ENCODE measurements around the gene LHFPL5.
A peak's percentile ranks its signal among the peaks of the same experiment; 100 is the strongest.

The LHFPL5 gene

GRCh38 chr6:35788423-35788982, 16.6 kb upstream of the LHFPL5 start:
- intact Hi-C loops (cut with DNase I) = no loop called here
- no peak for DNase-seq

- DNase-seq = peak in 1 of 10 donors; percentile 42
- intact Hi-C loops (cut with DNase I) = no loop called here
These were observed 14.5 kb upstream of the LHFPL5 start for GRCh38 chr6:35790683-35791082.

- DNase-seq = peak in 1 of 10 donors; percentile 81
- intact Hi-C loops (cut with DNase I) = no loop called here
These were observed 10.4 kb upstream of the LHFPL5 start for GRCh38 chr6:35794536-35795452.

GRCh38 chr6:35795453-35796071, 9.6 kb upstream of the LHFPL5 start:
- peak in 1 of 10 donors; percentile 66 for DNase-seq
- intact Hi-C loops (cut with DNase I) = no loop called here

- intact Hi-C loops (cut with DNase I) = no loop called here
These were observed 8.9 kb upstream of the LHFPL5 start for GRCh38 chr6:35796236-35796635.

GRCh38 chr6:35797837-35798526, 7.2 kb upstream of the LHFPL5 start:
- intact Hi-C loops (cut with DNase I) = loop anchor here (1.0 kb wide), 1 partner anchor 11 kb away; no protein-coding TSS in a partner anchor
- peak in 1 of 10 donors; percentile 72 for DNase-seq

More at GRCh38 chr6:35796236-35796635, 8.9 kb upstream of the LHFPL5 start:
- DNase-seq = peak in 1 of 10 donors; percentile 45

- DNase-seq = no peak
- intact Hi-C loops (cut with DNase I) = loop anchor here (1.0 kb wide), 1 partner anchor 11 kb away; no protein-coding TSS in a partner anchor
These were observed 6.4 kb upstream of the LHFPL5 start for GRCh38 chr6:35798706-35799105.

GRCh38 chr6:35801148-35801547, 4.0 kb upstream of the LHFPL5 start:
- DNase-seq = no peak
- intact Hi-C loops (cut with DNase I) = no loop called here

- DNase-seq = peak in 2 of 10 donors; percentile 25 to 82
- intact Hi-C loops (cut with DNase I) = no loop called here
These were observed 3.5 kb downstream of the LHFPL5 start for GRCh38 chr6:35808688-35809087.

GRCh38 chr6:35809809-35810208, 4.7 kb downstream of the LHFPL5 start:
- no peak for DNase-seq
- intact Hi-C loops (cut with DNase I) = no loop called here

- DNase-seq = peak in 2 of 10 donors; percentile 9 to 70
- intact Hi-C loops (cut with DNase I) = no loop called here
These were observed 6.0 kb downstream of the LHFPL5 start for GRCh38 chr6:35810971-35811698.

- DNase-seq = peak in 1 of 10 donors; percentile 41
- intact Hi-C loops (cut with DNase I) = no loop called here
These were observed 6.5 kb downstream of the LHFPL5 start for GRCh38 chr6:35811699-35811995.

- DNase-seq = no peak
- intact Hi-C loops (cut with DNase I) = no loop called here
These were observed 12.4 kb downstream of the LHFPL5 start for GRCh38 chr6:35817515-35817914.

GRCh38 chr6:35823601-35824000, 18.4 kb downstream of the LHFPL5 start:
- DNase-seq = no peak
- intact Hi-C loops (cut with DNase I) = no loop called here

GRCh38 chr6:35824552-35825192, 19.5 kb downstream of the LHFPL5 start:
- no peak for DNase-seq
- intact Hi-C loops (cut with DNase I) = no loop called here

- intact Hi-C loops (cut with DNase I) = no loop called here
- no peak for DNase-seq
These were observed 24.2 kb downstream of the LHFPL5 start for GRCh38 chr6:35829306-35829705.

GRCh38 chr6:35831257-35832007, 26.3 kb downstream of the LHFPL5 start:
- DNase-seq = no peak
- intact Hi-C loops (cut with DNase I) = no loop called here

- DNase-seq = peak in 1 of 10 donors; percentile 38
- intact Hi-C loops (cut with DNase I) = no loop called here
These were observed 28.4 kb downstream of the LHFPL5 start for GRCh38 chr6:35833536-35833935.

- DNase-seq = no peak
- intact Hi-C loops (cut with DNase I) = no loop called here
These were observed 33.9 kb downstream of the LHFPL5 start for GRCh38 chr6:35839019-35839418.

Data from posterior cingulate gyrus (tissue), 11 donors.